K562 (cell line): ENCODE measurements around the gene MAU2. TPM values are rescaled to one million over a fixed set of nuclear protein-coding genes. Genes with fewer than 3 reads are reported as not detected.

Source experiments
- ATAC-seq: fragments of 200-7000 bp; cut with Tn5 transposase; 3 replicates; pipeline ENCODE4 v1.9.1; 2020; ENCODE audit warnings: moderate library complexity
- BruUV-seq: library from RNA; stranded (reverse); fragments of 400-500 nt; replicated peaks from 2 replicates; lab custom pipeline; 2021; lab: Mats Ljungman, UMichigan
- CTCF ChIA-PET: fragments of 300-600 bp; formaldehyde crosslinking; extraction: SDS; loops from one replicate; lab custom pipeline; 2021; ENCODE audit warnings: low intra/inter-chr PET ratio; lab: Yijun Ruan, JAX
- POLR2A ChIA-PET: fragments of 300-600, 350-650 bp; sonication (Branson Sonifier 250); formaldehyde crosslinking; extraction: SDS; loops from one replicate; lab custom pipeline; 2021; ENCODE audit warnings: antibody characterized with exemption, inconsistent platforms; lab: Yijun Ruan, JAX
- DNase-seq, 4 experiments: peaks; one replicate each; pipeline versions ENCODE4 v3.0.0 to v3.0.0-alpha.2; 2011 to 2018; ENCODE audit warnings: low spot score in 3 of 4, mixed read lengths in 3 of 4; ENCODE audit errors: extremely low read depth in 1 of 4
- FAIRE-seq: peaks from 2 replicates; lab custom pipeline; 2011; peaks lifted over from hg19 to GRCh38; lab: Jason Lieb, UNC
- H2AFZ ChIP-seq: 2 replicates; pipeline ENCODE4 v1.6.0; 2011; ENCODE audit warnings: low read depth, low read length, control low read depth, inconsistent platforms
- H3K27ac ChIP-seq: fragments of 200-600 bp; 3 replicates; pipeline ENCODE4 v1.8.0; 2011; ENCODE audit warnings: low read depth, mild to moderate bottlenecking, control low read depth, inconsistent platforms, low read length, moderate library complexity, mixed read lengths; ENCODE audit errors: extremely low read depth
- H3K27me3 ChIP-seq, 2 experiments: fragments of 300-600 bp in 1 of 2; 2 replicates in 1 of 2; 3 replicates in 1 of 2; pipeline versions ENCODE4 v1.6.0 to v1.8.0; 2011; ENCODE audit warnings: inconsistent platforms in 2 of 2, low read length in 2 of 2, mild to moderate bottlenecking in 1 of 2, mixed read lengths in 1 of 2, moderate library complexity in 1 of 2; ENCODE audit not compliant: control insufficient read depth in 2 of 2, insufficient read depth in 2 of 2
- H3K36me3 ChIP-seq: fragments of 300-600 bp; 3 replicates; pipeline ENCODE4 v1.8.0; 2011; ENCODE audit warnings: mild to moderate bottlenecking, low read length, inconsistent platforms; ENCODE audit not compliant: control insufficient read depth, insufficient read depth
- H3K4me1 ChIP-seq, 2 experiments: fragments of 200-600 bp in 1 of 2; replicated peaks in 1 of 2; 2 replicates in 1 of 2; 3 replicates in 1 of 2; pipeline versions ENCODE4 v1.5.1 to v1.8.0; 2011; ENCODE audit warnings: inconsistent platforms in 2 of 2, low read length in 2 of 2, mild to moderate bottlenecking in 1 of 2, mixed read lengths in 1 of 2, moderate library complexity in 1 of 2; ENCODE audit not compliant: control insufficient read depth in 2 of 2, insufficient read depth in 2 of 2
- H3K4me2 ChIP-seq: 2 replicates; pipeline ENCODE4 v1.6.1; 2011; ENCODE audit warnings: low read length, control low read depth, inconsistent platforms, mixed read lengths; ENCODE audit not compliant: insufficient read depth
- H3K4me3 ChIP-seq: fragments of 200-600 bp; sonication (generic), shearing (Covaris generic); 2 replicates; pipeline ENCODE4 v1.5.1; 2016; ENCODE audit warnings: control low read depth, inconsistent platforms
- H3K79me2 ChIP-seq: fragments of 200-600 bp; 3 replicates; pipeline ENCODE4 v1.8.0; 2011; ENCODE audit warnings: low read length, inconsistent platforms; ENCODE audit not compliant: control insufficient read depth, insufficient read depth
- H3K9ac ChIP-seq, 2 experiments: 2 replicates each; pipeline versions ENCODE4 v1.6.0 to v1.6.1; 2011; ENCODE audit warnings: low read depth in 2 of 2, low read length in 2 of 2, control low read depth in 1 of 2, inconsistent platforms in 1 of 2, mild to moderate bottlenecking in 1 of 2, mixed read lengths in 1 of 2; ENCODE audit not compliant: insufficient read depth in 1 of 2
- H3K9me1 ChIP-seq: one replicate; pipeline ENCODE4 v1.6.0; 2011; ENCODE audit warnings: inconsistent platforms, mild to moderate bottlenecking, low read length, moderate library complexity; ENCODE audit not compliant: control insufficient read depth, insufficient read depth
- H3K9me3 ChIP-seq: replicated peaks from 2 replicates; pipeline ENCODE4 v1.5.1; 2011; ENCODE audit warnings: low read depth, low read length, inconsistent platforms; ENCODE audit not compliant: control insufficient read depth, insufficient read depth
- H4K20me1 ChIP-seq: replicated peaks from 2 replicates; pipeline ENCODE4 v1.6.1; 2011; ENCODE audit warnings: low read length, inconsistent platforms, mixed read lengths; ENCODE audit not compliant: control insufficient read depth, insufficient read depth
- CHD1 ChIP-seq: fragments of 200-600 bp; sonication (generic); IDR thresholded peaks from one replicate; pipeline ENCODE4 v1.6.1; 2012; ENCODE audit warnings: mild to moderate bottlenecking, moderate library complexity, low read length, inconsistent platforms
- FOXP1 ChIP-seq: sonication (generic); formaldehyde crosslinking; IDR thresholded peaks from 2 replicates; pipeline ENCODE4 v1.8.0; 2022; ENCODE audit warnings: mild to moderate bottlenecking, missing genetic modification reagents
- KLF6 ChIP-seq: fragments of 250-450 bp; sonication (Bioruptor Pico); IDR thresholded peaks from 2 replicates; pipeline ENCODE4 v1.4.0; 2020; ENCODE audit warnings: mild to moderate bottlenecking, moderate library complexity, borderline replicate concordance
- SP2 ChIP-seq: IDR thresholded peaks from 2 replicates; pipeline ENCODE4 v1.6.1; 2011; ENCODE audit warnings: mild to moderate bottlenecking, low read depth, low read length, moderate library complexity; ENCODE audit not compliant: poor library complexity, severe bottlenecking; ENCODE audit errors: extremely low read depth
- ZBTB33 ChIP-seq: sonication (generic); formaldehyde crosslinking; IDR thresholded peaks from 2 replicates; pipeline ENCODE4 v1.8.1; 2023; ENCODE audit warnings: mild to moderate bottlenecking, missing genetic modification reagents
- ZEB2 ChIP-seq: fragments of 450-650 bp; IDR thresholded peaks from 2 replicates; pipeline ENCODE4 v1.6.1; 2016
- ZNF121 ChIP-seq: sonication (generic); formaldehyde crosslinking; conservative IDR thresholded peaks from 2 replicates; pipeline ENCODE4 v1.8.0; 2022; ENCODE audit warnings: missing genetic modification reagents
- WGBS: fragments of 100-300 bp; shearing (Covaris generic); methylation state at CpG from one replicate; pipeline ENCODE4 v1.1.6; 2016; ENCODE audit warnings: low coverage, mixed read lengths; ENCODE audit not compliant: insufficient coverage; ENCODE audit errors: missing lambda C conversion rate; 5-methylcytosine and 5-hydroxymethylcytosine counted together
- in situ Hi-C: fragments of 300-500 bp; cut with MboI; formaldehyde crosslinking; loops from 4 replicates; pipeline ENCODE4 v1.15.0; 2018; ENCODE audit warnings: inconsistent platforms, mixed read lengths
- intact Hi-C: fragments of 100-400 bp; cut with micrococcal nuclease; formaldehyde crosslinking; loops from 2 replicates; pipeline ENCODE4 v1.14.2; 2022
- polyA plus RNA-seq, 8 experiments: library from polyadenylated mRNA; depleted of rRNA in 4 of 8; stranded (reverse) in 5 of 8; unstranded in 3 of 8; fragments of >200 nt; fragmentation: Nextera tagmentation in 2 of 8; fragmentation: Illumina TruSeq in 1 of 8; extraction: Ambion mirVana in 2 of 8; extraction: Trizol in 1 of 8; gene quantifications; 2 replicates each; pipeline versions ENCODE4 v1.2.1 to v1.2.3, GENCODE V29; 2011 to 2014; ENCODE audit warnings: inconsistent platforms in 1 of 8, missing spikeins in 1 of 8
- total RNA-seq, 7 experiments: library from RNA; depleted of rRNA in 6 of 7; stranded (reverse); fragments of >200 nt in 6 of 7; fragmentation: Illumina TruSeq in 2 of 7; extraction: Trizol in 2 of 7; gene quantifications; 2 replicates each; pipeline versions ENCODE4 v1.2.1 to v1.2.3, GENCODE V29; 2011 to 2021; ENCODE audit warnings: low replicate concordance in 1 of 7

MAU2 gene
- total and polyA plus RNA-seq, 9 of the 15 experiments (the other 6 are each of a cell fraction or from before 2014, with no cell fraction given) = 1.2 to 48.1 (median 19.4) TPM

GRCh38 chr19:19381007-19381926, 60.6 kb downstream of the MAU2 start:
- no peak overlapping the region for H3K9ac ChIP-seq
- H3K4me1 ChIP-seq = peaks cover 19% of the 10 kb centered on the region in 2 experiments; a peak in 4 of 5 replicates
- H3K27me3 ChIP-seq = no peaks in the 10 kb centered on the region
- no peaks in the 10 kb centered on the region for H3K36me3 ChIP-seq
- no peak overlapping the region for H3K27ac ChIP-seq
- no peak for ATAC-seq
- TF ChIP-seq ZEB2 (no peak), ZBTB33 (no peak), ZNF121 (CRISPR knock-in tag) (peak; percentile 81), FOXP1 (no peak), KLF6 (CRISPR knock-in tag) (no peak), SP2 (no peak), CHD1 (no peak)
- WGBS = 48% methylated on average over 7 of the region's 11 CpGs
- no peak overlapping the region for H3K4me2 ChIP-seq
- no peak for DNase-seq
- intact Hi-C loops (no loop called here), in situ Hi-C loops (no loop called here)
- H3K4me3 ChIP-seq = no peak overlapping the region
- H4K20me1 ChIP-seq = no peaks in the 10 kb centered on the region
- H2AFZ ChIP-seq = no peak overlapping the region
- no peak for FAIRE-seq
- no peaks in the 10 kb centered on the region for H3K9me3 ChIP-seq
- no peaks in the 10 kb centered on the region for H3K9me1 ChIP-seq
- ChIA-PET POLR2A (interaction anchor here (1.0 to 1.6 kb wide), 4 partner anchors 8 to 329 kb away, joined by 3 to 6 read pairs (median 4); no protein-coding TSS in a partner anchor), CTCF (interaction anchor here (0.7 kb wide), 1 partner anchor 14 kb away, joined by 4 read pairs; no protein-coding TSS in a partner anchor)
- peaks cover 15% of the 10 kb centered on the region for H3K79me2 ChIP-seq
- no TSS peak for BruUV-seq
